HG02763 (cell line): Measurements from ENCODE around the gene AR.

Experiments used
- ATAC-seq: cut with Tn5 transposase; IDR thresholded peaks from one replicate; pipeline ENCODE4 v1.9.1; 2021; ENCODE audit warnings: mild to moderate bottlenecking, moderate library complexity; ENCODE audit not compliant: unreplicated experiment

AR gene

DNA sequence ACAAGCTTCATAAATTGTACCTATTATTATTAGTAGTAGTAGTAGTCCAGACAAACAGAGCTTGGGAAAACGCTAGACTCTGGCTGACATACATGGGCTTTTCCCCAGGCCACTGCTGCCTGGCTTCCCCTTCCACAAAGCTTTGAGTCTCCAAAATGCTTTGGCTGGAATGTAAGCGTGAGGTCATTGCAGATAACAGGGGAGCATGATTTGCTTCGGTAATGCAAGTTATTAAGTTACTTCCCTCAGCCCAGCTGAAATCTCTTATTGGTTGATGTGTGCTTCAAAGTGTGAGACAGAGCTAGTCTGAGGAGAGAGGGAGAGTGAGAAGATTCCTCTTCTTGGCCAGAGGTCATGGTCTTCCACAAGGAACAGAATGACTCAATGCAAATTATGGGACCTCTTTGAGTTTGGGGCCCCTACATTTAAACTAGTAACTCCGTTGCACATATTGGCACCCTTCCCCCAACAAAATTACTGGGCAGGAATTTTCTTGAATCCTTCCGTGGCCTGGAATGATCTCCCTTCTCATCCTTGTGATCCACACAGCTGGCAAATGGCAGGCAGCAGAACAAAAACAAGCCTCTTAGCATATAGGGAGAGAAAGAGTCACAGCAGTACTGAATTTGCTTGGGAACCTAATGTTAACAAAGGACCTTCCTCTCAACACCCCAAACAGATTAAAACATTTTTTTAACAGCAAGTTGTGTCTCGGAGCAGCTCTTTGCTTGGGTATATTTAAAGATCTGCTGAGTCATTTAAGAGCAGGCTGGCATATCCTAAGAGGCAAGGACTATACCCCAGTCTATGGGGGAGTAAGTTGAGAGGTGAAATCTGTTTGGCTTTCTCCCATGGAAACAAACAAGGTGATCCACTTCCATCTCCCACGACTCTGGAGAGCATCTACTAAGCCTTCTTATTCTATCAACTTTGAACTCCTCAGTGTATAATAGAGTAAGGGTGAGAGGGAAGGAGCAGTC, 19.9 kb downstream of the AR start:
- ATAC-seq, result no peak

DNA sequence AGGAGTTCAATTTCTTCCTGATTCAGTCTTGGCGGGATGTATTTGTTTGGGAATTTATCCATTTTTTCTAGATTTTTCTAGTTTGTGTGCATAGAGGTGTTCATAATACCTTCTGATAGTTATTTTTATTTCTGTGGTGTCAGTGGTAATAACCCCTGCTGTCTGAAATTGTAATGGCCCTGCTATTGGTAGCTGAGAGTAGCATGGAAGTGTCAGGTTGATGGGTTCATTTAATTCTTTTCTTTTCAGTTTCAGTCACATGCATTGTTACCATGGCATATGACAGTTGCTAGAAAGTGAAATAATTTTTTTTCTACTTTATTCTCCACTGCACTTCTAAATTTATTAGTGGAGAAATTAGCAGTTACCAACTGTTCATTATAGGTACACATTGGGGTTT, 20.7 kb downstream of the AR start:
- ATAC-seq, result no peak

DNA sequence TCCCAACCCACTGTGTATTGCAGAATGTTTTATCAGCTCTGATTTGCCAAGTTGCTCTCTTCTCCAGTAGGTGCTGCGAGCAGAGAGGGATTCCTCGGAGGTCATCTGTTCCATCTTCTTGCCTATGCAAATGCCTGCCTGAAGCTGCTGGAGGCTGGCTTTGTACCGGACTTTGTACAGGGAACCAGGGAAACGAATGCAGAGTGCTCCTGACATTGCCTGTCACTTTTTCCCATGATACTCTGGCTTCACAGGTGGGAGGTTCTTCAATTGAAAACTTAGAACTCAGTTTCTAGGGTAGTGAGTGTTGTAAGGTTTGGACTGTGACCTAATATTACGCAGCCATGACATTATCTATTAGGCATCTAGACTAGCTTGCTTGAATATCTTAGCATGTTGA, 24.9 kb downstream of the AR start:
- no peak for ATAC-seq

DNA sequence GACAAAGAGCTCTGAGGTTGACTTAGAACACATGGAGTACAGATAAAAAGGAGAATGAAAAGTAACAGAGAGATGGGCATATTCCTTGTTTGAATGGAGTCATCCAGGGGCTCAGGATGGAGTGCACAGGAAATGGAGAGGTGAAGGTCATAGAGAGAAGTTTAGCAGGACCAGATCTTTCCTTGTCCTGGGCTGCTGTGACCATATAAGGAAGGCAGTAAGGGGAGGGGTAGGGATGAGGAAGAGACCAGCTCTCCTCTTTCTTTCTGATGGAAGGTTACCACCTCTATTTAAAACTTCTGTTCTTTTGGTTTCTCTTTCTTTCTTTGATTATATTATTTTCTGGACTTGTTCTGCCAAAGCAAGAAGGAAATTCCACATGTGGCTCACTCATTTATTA, 27.0 kb downstream of the AR start:
- ATAC-seq, result no peak

DNA sequence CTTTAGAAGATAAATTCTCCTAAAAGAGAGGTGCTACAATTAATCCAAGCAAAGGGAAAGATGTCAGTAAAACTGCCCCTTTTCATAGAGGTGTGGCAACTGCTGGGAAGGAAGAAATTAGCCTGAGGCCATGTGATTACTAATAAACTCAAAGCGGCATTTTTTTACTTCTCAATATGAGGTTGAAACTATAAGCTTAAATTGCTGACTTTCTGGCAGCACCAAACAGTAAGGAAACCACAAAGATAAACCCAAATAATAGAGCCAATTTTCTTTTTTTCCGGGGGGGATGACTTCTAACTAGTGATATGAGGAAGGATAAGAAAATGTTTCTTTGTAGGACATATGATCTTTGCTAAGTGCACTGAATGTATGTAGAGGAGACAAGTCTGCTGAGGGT, 30.9 kb downstream of the AR start:
- ATAC-seq, result no peak

DNA sequence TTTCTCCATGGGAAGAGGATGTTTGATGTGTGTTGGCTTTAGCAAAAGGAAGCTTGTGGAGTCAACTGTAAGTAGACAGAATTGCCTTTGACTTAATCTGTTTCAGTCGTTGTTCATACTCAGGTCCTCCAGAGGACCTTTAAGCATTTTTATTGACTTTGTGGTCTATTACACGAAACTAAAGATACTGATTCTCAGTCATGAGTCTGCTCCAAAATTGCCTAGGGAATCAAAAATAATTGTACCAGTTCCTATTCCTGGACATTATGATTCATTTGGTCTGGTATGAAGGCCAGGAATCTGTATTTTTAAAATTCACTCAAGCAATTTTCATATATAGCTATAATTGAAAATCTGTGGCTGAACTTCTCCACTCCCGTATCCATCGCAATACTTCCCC, 38.6 kb downstream of the AR start:
- no peak for ATAC-seq

DNA sequence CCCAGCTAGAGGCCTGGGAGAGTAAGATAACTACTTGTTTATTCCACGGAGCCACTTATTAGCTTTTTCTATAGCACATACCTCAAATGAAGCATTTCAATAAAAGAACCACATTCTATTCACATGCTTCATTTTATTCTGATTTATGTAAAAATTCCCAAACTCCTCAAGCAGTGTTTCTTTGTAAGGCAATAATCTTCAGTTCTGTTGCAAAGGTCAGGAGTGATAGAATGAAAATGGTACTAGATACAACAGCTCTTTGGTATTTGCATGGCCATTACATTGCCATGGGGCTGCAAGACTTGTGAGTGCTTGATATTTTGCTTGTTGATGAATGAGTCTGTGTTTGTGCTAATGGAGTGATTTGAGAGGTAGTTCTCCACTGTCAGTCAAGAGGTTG, 39.4 kb downstream of the AR start:
- no peak for ATAC-seq

DNA sequence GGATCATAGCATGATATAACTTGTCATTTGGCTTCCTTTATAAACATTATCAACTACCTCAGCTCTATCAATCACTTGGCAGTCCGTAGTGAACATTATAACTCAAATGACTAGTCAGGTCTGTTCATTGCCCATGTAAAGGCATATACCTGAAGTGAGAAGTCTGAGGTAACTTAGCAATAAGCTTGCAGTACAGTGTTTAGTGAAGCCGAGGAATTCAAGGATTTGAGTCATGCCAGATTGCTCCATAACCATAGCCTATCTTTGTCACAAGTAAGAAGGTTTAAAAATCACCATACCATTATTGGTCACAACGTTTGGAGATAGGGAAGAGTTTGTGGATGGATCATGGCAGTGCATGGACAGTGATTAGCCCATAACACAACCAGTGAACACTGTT, 41.6 kb downstream of the AR start:
- no peak for ATAC-seq

DNA sequence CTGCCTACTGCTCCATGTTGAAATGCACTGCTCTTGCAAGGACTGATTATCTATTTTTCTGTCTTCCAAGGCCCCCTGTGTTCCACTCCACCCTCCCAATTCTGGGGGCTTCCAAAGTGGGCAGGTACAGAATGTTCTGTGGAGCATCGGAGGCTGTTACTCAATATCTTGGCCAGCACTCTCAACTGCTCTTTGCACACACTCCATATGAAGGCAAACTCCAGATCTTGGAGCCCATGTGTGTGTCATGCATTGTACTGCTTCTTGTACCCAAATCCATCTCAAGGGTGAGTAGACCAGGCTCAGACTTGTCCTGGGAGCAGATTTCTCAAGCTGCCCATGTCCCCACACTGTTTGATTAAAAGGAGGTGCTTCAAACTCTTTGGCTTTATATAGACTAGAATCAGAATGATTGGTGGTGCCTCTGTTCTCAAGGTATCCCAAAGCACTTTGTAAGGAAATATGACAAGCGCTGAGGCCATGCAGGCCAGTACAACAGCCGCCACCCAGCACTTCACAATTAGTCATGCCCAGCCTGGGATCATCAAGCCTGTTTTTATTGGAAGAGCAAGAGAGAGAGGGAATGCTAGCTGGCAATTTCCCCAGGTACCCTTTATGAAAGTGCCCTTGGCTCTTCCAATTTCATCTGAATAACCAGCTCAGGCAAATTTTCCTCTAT, 44.3 kb downstream of the AR start:
- ATAC-seq, result no peak

DNA sequence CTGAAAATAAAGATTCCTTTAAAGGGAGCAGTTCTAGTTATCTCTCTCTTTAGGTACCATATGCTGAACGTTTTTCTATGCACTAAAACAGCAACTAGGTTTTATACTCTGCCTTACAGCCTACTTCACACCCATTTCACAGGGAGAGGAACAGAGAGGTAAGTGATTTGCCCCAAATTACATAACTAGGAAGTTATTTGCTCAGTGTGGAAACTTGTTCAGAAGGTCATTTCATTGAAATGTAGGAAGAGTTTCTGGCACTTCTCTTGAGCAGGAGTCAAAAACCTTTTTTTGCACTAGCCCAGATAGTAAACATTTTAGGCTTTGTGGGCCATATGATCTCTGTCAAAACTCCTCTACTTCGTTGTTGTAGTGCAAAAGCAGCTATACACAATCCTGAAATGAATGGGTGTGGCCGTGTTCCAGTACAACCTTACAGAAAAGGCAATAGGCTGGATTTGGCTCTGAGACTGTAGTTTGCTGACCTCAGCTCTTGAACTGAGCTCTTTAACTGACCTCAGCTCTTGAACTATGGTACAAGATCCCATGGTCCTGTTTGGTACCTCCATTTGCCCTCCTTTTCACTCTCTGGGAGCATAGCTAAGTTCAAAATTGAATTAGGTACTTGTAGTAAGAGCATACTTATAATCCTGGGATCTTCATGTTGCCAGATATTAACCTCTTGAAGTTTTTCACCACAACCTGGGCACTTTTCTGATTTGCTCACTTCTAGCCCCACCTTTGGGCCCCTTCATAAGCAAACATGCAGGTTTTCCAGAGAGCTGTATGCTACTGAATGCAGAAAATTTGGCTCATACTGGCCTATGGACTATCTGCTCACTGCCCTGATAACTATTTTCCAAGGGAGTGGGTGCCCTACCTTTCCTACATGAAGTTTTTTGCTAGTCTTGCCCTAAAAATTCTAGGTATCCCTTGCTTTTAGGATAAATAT, 53.3 kb downstream of the AR start:
- ATAC-seq, result no peak

DNA sequence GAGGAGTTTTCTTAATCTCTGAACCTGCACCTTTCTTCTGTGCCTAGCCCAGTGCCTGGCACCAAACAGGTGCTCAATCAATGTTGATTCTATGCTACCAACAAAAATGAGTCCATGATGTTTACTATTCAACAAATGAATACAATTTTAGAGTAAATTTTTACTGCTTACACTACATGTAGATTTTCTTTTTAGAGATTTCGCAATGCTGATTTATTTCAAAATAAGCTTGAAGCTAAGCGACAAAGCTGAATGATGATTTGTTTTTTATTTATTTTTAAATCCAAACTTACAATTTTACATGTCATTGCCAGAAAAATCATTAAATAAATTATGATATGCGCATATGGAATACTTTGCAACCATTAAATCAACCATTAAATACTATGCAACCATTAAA, 55.7 kb downstream of the AR start:
- ATAC-seq, result no peak

DNA sequence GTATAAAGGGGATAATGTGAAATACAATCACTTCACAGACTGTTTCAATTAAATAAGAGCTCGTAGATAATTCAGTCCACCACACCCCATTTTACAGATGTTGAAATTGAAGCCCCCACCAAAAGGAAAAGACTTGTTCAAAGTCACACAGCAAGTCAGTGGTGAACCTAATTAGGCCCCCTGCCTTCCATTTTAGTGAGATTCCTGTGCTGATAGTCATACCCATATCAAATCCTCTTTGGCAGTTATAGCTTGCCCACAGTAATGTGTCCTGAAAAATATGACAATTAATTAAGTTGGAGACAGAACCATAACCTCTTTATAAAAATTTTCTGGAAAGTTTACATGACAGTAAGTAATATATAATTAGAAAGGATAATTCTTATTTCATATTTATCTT, 58.0 kb downstream of the AR start:
- no peak for ATAC-seq

DNA sequence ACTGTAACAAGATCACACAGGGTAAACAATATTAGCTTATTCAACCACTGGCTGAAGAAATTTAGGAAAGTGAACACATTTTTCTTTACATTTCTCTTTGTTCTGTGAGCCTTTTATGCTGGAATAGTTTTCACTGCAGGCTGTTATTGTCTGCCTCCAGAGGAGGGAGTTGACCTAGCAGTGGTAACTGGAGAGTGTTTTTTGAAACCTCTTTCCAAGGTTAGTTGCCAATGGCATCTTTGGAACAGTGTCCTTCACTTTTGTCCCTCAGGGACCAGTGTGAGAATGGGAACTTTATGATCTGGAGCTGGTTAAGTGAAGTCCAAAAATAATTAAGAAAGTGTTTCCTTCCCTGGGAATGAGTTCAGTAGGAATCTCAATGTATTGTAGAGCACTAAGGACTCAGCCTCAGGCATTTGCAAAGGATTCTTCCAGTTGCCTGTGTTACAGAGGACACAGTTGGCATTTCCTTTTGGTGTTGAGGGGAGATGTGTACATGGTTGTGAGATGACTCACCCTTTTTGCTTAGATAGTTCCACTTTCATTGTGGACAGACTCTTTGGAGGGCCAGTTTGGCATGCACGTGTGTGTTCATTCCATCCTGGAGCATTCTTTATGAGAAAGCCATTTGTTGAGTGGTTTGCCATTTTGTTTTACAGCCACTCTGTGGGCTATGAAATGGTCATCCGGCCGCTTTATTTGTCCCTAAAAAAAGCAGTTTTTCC, 61.3 kb downstream of the AR start:
- peak; percentile 54 for ATAC-seq

DNA sequence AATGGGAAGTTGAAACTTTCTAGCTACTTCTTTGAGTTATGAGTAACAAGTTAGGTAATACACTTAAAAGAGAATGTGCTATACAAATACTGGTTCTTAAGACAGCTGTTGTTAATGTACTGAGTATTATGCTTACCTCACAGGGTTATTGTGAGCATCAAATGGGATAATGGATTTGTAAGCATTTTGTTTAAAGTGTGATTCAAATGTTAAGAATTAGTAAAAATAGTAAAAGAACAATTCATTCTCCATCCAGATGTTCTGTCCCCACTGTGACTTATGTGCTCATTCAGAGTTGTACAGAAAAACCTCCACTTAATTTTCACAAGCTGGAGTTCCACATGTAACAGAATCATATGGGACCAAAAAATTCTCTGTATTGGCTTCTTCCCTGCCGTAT, 63.6 kb downstream of the AR start:
- no peak for ATAC-seq

DNA sequence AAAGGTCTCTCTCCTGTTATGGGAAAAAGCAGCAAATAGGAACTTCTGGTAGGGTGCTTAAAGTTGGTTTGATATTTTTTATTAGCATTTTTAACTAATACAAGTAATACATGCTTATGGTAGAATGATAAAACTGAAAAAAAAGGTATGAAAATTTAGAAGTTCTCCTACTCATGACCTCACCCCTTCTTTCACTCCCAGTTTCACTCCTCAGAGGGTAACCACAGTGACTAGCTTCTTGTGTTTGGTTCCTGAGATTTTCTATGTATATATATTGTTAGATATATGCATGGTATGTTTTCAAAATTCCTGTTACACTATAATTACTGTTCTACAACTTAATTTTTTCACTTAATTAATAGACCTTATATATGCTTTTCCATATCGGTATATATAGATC, 66.5 kb downstream of the AR start:
- peak; percentile 61 for ATAC-seq

DNA sequence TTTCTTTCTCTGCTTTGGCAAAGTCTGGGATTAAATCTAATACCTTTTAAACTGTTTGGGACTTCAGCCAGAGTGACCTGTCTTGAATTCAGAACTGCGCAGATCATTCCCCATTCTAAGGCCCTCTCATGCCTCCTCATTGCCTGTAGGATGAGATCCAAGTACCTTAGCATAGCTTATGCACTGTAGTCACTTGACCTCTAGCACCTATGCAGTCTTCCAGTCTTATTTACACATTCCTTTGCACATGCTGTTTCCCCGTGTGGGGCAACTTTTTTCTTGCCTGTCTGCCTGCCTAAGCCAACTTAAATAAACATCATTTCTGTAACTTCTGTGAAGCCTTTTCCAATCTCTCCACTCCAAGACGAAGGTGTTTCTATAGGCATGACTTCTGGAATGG, 68.4 kb downstream of the AR start:
- ATAC-seq, result no peak

DNA sequence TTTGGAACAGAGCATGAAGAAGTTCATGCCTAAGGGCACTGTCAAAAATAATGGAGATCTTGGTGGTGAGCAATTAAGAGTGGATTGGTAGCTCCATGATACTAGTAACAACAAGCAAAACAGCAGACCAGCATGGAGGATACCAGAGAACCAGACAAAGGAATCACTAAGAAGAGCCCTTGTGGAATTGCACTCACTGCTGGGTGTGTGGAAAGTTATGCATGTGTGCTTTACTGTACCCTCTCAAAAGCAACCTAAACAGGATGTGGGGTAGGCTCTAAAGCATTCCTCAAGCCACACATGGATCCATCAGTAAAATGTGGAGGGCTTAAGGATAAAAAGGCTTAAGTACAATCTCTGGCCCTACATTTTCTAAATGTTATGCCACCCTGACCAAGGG, 69.5 kb downstream of the AR start:
- no peak for ATAC-seq

DNA sequence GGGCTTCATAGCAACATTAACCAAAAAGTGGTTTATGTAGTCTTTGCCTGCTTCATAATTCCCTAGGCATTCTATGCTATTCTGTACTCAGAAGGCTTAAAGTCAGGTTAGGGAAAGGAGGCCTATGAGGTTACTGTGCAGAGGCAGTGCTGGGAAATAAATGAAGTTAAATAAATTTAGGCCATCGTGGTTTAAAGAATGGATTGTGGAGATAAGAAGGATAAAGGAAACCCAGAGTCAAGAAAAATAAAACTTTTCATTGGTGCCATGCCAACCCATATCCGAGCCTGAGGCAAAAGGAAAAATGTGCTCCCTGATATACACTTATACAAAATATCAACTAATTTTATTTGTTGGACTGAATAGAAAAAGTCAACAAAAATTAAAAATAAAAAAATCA, 70.2 kb downstream of the AR start:
- no peak for ATAC-seq

DNA sequence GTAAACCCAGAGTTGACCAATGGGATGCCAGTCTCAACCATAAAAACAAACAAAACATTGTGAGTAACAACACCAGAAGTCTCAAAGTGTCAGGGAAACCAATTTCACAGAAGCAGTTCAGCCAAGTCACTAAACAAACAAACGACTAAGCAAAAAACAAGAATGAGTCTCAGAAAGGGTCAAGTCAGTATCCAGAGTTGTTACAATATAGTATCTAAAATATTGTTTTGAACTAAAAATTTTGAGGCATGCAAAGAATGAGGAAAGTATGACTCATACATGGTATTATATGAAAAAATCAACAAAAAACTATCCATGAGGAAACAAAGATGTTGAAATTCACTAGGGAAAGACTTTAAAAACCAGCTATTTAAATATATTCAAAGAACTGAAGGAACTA, 70.6 kb downstream of the AR start:
- no peak for ATAC-seq

DNA sequence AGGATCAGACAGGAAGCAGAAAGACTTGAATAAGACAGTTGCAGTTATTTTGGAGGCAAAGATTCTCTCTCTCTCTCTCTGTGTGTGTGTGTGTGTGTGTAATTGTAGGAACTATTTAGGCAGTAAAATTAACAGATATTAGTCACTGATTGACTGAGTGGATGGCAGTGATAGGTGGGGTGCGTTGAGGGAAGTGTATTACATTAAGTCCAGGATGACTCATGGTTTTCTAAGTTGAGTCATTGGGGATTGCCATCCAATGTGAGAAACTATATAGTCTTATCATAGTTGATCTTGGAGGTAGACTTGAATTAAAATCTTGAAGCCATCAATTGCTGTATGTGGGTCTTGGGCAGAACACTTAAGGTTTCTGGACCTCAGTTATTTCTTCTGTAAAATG, 75.4 kb downstream of the AR start:
- ATAC-seq, result peak; percentile 75
